IMR-90 (cell line): ENCODE measurements around the gene CYTH1. TPM values are rescaled to one million over a fixed set of nuclear protein-coding genes. Genes with fewer than 3 reads are reported as not detected.

ENCODE experiments used
- ATAC-seq: fragments of 200-7000 bp; cut with Tn5 transposase; 2 replicates; pipeline ENCODE4 v1.9.1; 2020; ENCODE audit warnings: low read depth, mild to moderate bottlenecking, moderate library complexity
- BruUV-seq: library from RNA; stranded (reverse); fragments of 400-500 nt; replicated peaks from 2 replicates; lab custom pipeline; 2021; lab: Mats Ljungman, UMichigan
- CTCF ChIA-PET: fragments of 300-600 bp; formaldehyde crosslinking; extraction: SDS; loops from one replicate; lab custom pipeline; 2021; ENCODE audit warnings: antibody characterized with exemption; lab: Yijun Ruan, JAX
- POLR2A ChIA-PET: fragments of 300-600 bp; sonication (Branson Sonifier 250); formaldehyde crosslinking; loops from one replicate; lab custom pipeline; 2022; ENCODE audit warnings: antibody characterized with exemption; ENCODE audit not compliant: unreplicated experiment; lab: Charles Lee
- DNase-seq: peaks from one replicate; pipeline ENCODE4 v3.0.0; 2013
- H2AFZ ChIP-seq: replicated peaks from 2 replicates; pipeline ENCODE3; 2013; ENCODE audit warnings: low read length, mild to moderate bottlenecking; ENCODE audit not compliant: poor library complexity
- H2AK5ac ChIP-seq: 2 replicates; pipeline ENCODE4 v1.6.1; 2013; ENCODE audit warnings: low read depth, low read length, inconsistent platforms
- H2AK9ac ChIP-seq: replicated peaks from 2 replicates; pipeline ENCODE3; 2013; ENCODE audit warnings: mild to moderate bottlenecking, low read depth, low read length, moderate library complexity; ENCODE audit not compliant: poor library complexity
- H2BK120ac ChIP-seq: 2 replicates; pipeline ENCODE4 v1.6.1; 2013; ENCODE audit warnings: low read depth, low read length, inconsistent platforms
- H2BK15ac ChIP-seq: 3 replicates; pipeline ENCODE4 v1.6.1; 2013; ENCODE audit warnings: low read depth, low read length, inconsistent platforms
- H2BK20ac ChIP-seq: 2 replicates; pipeline ENCODE4 v1.6.1; 2013; ENCODE audit warnings: low read depth, mild to moderate bottlenecking, inconsistent platforms, low read length, moderate library complexity
- H2BK5ac ChIP-seq: 2 replicates; pipeline ENCODE4 v1.6.1; 2013; ENCODE audit warnings: mild to moderate bottlenecking, low read depth, low read length, inconsistent platforms; ENCODE audit not compliant: poor library complexity, severe bottlenecking
- H3K14ac ChIP-seq: replicated peaks from 2 replicates; pipeline ENCODE4 v1.6.1; 2013; ENCODE audit warnings: low read depth, low read length, inconsistent platforms
- H3K18ac ChIP-seq: 2 replicates; pipeline ENCODE4 v1.6.1; 2013; ENCODE audit warnings: low read depth, low read length, control low read depth
- H3K23ac ChIP-seq: 2 replicates; pipeline ENCODE4 v1.6.1; 2013; ENCODE audit warnings: low read depth, low read length, inconsistent platforms
- H3K27ac ChIP-seq: 2 replicates; pipeline ENCODE4 v1.5.1; 2013; ENCODE audit warnings: mild to moderate bottlenecking, control low read depth, low read length; ENCODE audit not compliant: insufficient read depth
- H3K27me3 ChIP-seq: 2 replicates; pipeline ENCODE4 v1.6.1; 2013; ENCODE audit warnings: low read length; ENCODE audit not compliant: control insufficient read depth, insufficient read depth
- H3K36me3 ChIP-seq: 2 replicates; pipeline ENCODE4 v1.6.1; 2013; ENCODE audit warnings: low read length, mixed read lengths; ENCODE audit not compliant: control insufficient read depth, insufficient read depth
- H3K4ac ChIP-seq: 2 replicates; pipeline ENCODE4 v1.6.1; 2013; ENCODE audit warnings: low read depth, low read length, inconsistent platforms
- H3K4me1 ChIP-seq: 2 replicates; pipeline ENCODE4 v1.6.1; 2013; ENCODE audit warnings: low read length, mixed read lengths; ENCODE audit not compliant: control insufficient read depth, insufficient read depth
- H3K4me2 ChIP-seq: 2 replicates; pipeline ENCODE4 v1.6.1; 2013; ENCODE audit warnings: low read depth, mild to moderate bottlenecking, control low read depth, low read length, moderate library complexity
- H3K4me3 ChIP-seq: 2 replicates; pipeline ENCODE4 v1.5.1; 2013; ENCODE audit warnings: low read depth, mild to moderate bottlenecking, control low read depth, low read length, moderate library complexity; ENCODE audit not compliant: insufficient read depth
- H3K56ac ChIP-seq: 2 replicates; pipeline ENCODE4 v1.6.1; 2013; ENCODE audit warnings: low read length, inconsistent platforms; ENCODE audit not compliant: insufficient read depth; ENCODE audit errors: extremely low read depth
- H3K79me1 ChIP-seq, 2 experiments: 2 replicates each; pipeline ENCODE4 v1.6.1; 2013; ENCODE audit warnings: low read length in 2 of 2, inconsistent platforms in 1 of 2, low read depth in 1 of 2
- H3K9ac ChIP-seq: 2 replicates; pipeline ENCODE4 v1.6.1; 2013; ENCODE audit warnings: low read depth, low read length, control low read depth
- H3K9me1 ChIP-seq: 2 replicates; pipeline ENCODE4 v1.6.1; 2013; ENCODE audit warnings: low read length, inconsistent platforms; ENCODE audit not compliant: insufficient read depth
- H3K9me3 ChIP-seq: 2 replicates; pipeline ENCODE4 v1.6.1; 2013; ENCODE audit warnings: low read length; ENCODE audit not compliant: control insufficient read depth, insufficient read depth
- H4K20me1 ChIP-seq: 2 replicates; pipeline ENCODE4 v1.6.1; 2013; ENCODE audit warnings: low read length, inconsistent platforms; ENCODE audit not compliant: insufficient read depth
- H4K5ac ChIP-seq: 2 replicates; pipeline ENCODE4 v1.6.1; 2013; ENCODE audit warnings: mild to moderate bottlenecking, low read depth, low read length, control low read depth
- H4K8ac ChIP-seq, 2 experiments: 2 replicates each; pipeline ENCODE4 v1.6.1; 2013; ENCODE audit warnings: low read depth in 2 of 2, low read length in 2 of 2, control low read depth in 1 of 2, inconsistent platforms in 1 of 2
- H4K91ac ChIP-seq: 2 replicates; pipeline ENCODE4 v1.6.1; 2013; ENCODE audit warnings: low read depth, low read length, inconsistent platforms; ENCODE audit not compliant: insufficient read depth
- BHLHE40 ChIP-seq: fragments of 150-350 bp; IDR thresholded peaks from 2 replicates; pipeline ENCODE4 v1.6.1; 2016; ENCODE audit warnings: mild to moderate bottlenecking, low read depth, low read length
- FOS ChIP-seq: fragments of 150-350 bp; IDR thresholded peaks from 2 replicates; pipeline ENCODE4 v1.6.1; 2016; ENCODE audit warnings: low read depth, low read length
- MAFK ChIP-seq: IDR thresholded peaks from 2 replicates; pipeline ENCODE4 v1.6.1; 2012; ENCODE audit warnings: low read depth, low read length, improper control_type of control experiment
- NFE2L2 ChIP-seq: fragments of 150-350 bp; IDR thresholded peaks from 2 replicates; pipeline ENCODE4 v1.6.1; 2016; ENCODE audit warnings: low read depth, mild to moderate bottlenecking, low read length
- POLR2A ChIP-seq: IDR thresholded peaks from 2 replicates; pipeline ENCODE4 v1.6.1; 2012; ENCODE audit warnings: mild to moderate bottlenecking, low read depth, low read length
- RAD21 ChIP-seq: IDR thresholded peaks from 2 replicates; pipeline ENCODE4 v1.6.1; 2012; ENCODE audit warnings: low read length, improper control_type of control experiment
- RFX5 ChIP-seq: IDR thresholded peaks from 2 replicates; pipeline ENCODE4 v1.8.0; 2012; ENCODE audit warnings: low read depth, mild to moderate bottlenecking, low read length, moderate library complexity
- SMC3 ChIP-seq: fragments of 150-350 bp; IDR thresholded peaks from 2 replicates; pipeline ENCODE4 v1.6.1; 2016; ENCODE audit warnings: low read depth, mild to moderate bottlenecking, antibody characterized with exemption, low read length, moderate library complexity
- WGBS, 2 experiments: methylation state at CpG; one replicate each; pipeline versions ENCODE4 v1.1.5 to v1.1.7; 2013; ENCODE audit warnings: missing lambda C conversion rate in 2 of 2; ENCODE audit not compliant: insufficient read length in 1 of 2; ENCODE audit errors: extremely low coverage in 2 of 2; 5-methylcytosine and 5-hydroxymethylcytosine counted together
- dilution Hi-C: fragments of 300-500 bp; cut with HindIII; formaldehyde crosslinking; loops from one replicate; pipeline ENCODE4 v1.14.3; 2018; ENCODE audit warnings: low sequenced_read_pairs; ENCODE audit not compliant: unreplicated experiment
- in situ Hi-C: fragments of 300-500 bp; cut with MboI; formaldehyde crosslinking; loops from 3 replicates; pipeline ENCODE4 v1.14.3; 2019; ENCODE audit warnings: low sequenced_read_pairs, inconsistent platforms, mixed read lengths
- intact Hi-C: fragments of 100-400 bp; cut with micrococcal nuclease; formaldehyde crosslinking; loops from 2 replicates; pipeline ENCODE4 v1.10.0; 2022
- polyA plus RNA-seq, 3 experiments: library from polyadenylated mRNA; depleted of rRNA; stranded (reverse); fragments of >200 nt; gene quantifications; 2 replicates each; pipeline ENCODE4 v1.2.3, GENCODE V29; 2012; ENCODE audit warnings: low replicate concordance in 1 of 3
- total RNA-seq: library from RNA; depleted of rRNA; stranded (reverse); fragments of >200 nt; gene quantifications from 2 replicates; pipeline ENCODE4 v1.2.3, GENCODE V29; 2012
- TF ChIP-seq, protein P1 (sequence below): conservative IDR thresholded peaks from 2 replicates; pipeline ENCODE4 v1.5.1; 2012; ENCODE audit warnings: mild to moderate bottlenecking, low read depth, low read length, improper control_type of control experiment
- TF ChIP-seq, protein P2 (sequence below): fragments of 150-350 bp; IDR thresholded peaks from 2 replicates; pipeline ENCODE4 v1.6.1; 2017; ENCODE audit warnings: mild to moderate bottlenecking, antibody characterized with exemption, low read length, low read depth
- TF ChIP-seq, protein P3 (sequence below): fragments of 150-350 bp; IDR thresholded peaks from 2 replicates; pipeline ENCODE4 v1.6.1; 2016; ENCODE audit warnings: low read depth, mild to moderate bottlenecking, low read length, moderate library complexity, borderline replicate concordance

Gene CYTH1
- total and polyA plus RNA-seq, 2 of the 4 experiments (the other 2 are of a cell fraction), result 7.9 to 12.4 TPM

DNA sequence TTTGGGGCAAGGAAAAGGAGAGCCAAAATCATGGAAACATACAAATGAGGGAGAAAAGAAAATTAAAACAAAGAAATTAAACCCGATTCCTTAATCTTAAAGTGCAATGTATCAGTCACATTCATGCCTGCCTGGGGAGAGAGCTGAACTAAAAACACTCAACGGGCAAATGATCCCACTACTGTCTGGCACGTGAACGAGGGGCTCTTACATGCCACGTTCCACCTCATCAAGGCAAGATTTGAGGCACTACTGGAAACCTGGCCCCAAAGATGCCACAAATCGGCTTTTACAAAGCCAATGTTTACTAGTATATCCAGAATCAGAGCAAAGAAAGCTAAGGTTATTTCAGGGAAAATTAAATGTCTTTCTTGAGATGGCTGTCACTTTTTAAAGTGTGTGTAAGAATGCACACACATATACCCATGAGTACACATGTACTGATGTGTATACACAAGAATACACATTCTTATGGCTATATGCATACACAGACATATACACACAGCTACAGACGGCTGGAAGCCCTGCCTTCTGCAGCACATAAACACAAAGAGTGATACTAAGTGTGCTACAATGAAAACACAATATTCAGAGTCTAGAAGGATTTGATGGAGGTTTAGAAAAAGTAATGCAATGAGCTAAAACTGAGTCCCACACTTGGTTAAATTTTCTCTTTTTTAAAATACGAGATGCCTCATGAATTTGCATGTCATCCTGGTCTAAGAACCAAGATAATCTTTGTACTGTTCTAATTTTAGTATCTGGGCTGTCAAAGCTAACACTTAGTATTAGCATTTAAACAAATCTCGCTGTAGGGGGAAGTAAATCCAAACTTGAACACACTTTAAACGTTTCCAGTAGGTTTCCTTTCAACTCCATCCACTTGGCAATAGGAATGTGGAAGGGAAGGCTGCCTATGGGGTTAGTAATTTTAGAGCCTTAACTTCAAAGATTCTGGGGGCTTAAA, 85.8 kb downstream of the CYTH1 start:
- H3K4me1 ChIP-seq, result no peaks in the 10 kb centered on the region
- H2AFZ ChIP-seq, result no peak overlapping the region
- H3K79me1 ChIP-seq, result no peaks in the 10 kb centered on the region
- H2AK9ac ChIP-seq, result no peak overlapping the region
- H3K36me3 ChIP-seq, result peaks cover 22% of the 10 kb centered on the region
- H3K14ac ChIP-seq, result no peak overlapping the region
- no peaks in the 10 kb centered on the region for H3K27me3 ChIP-seq
- no peak overlapping the region for H2BK15ac ChIP-seq
- H3K9me1 ChIP-seq, result peaks cover 2% of the 10 kb centered on the region
- H3K18ac ChIP-seq, result no peak overlapping the region
- H3K9me3 ChIP-seq, result no peaks in the 10 kb centered on the region
- H3K4me2 ChIP-seq, result no peak overlapping the region
- DNase-seq (no peak), ATAC-seq (no peak)
- H3K9ac ChIP-seq, result no peak overlapping the region
- no TSS peak for BruUV-seq
- no peak overlapping the region for H4K8ac ChIP-seq
- H4K91ac ChIP-seq, result no peak overlapping the region
- H2BK20ac ChIP-seq, result no peak overlapping the region
- no peak overlapping the region for H3K56ac ChIP-seq
- POLR2A ChIA-PET, result no interaction called here
- dilution Hi-C loops (no loop called here), intact Hi-C loops (no loop called here), in situ Hi-C loops (no loop called here)
- H2BK120ac ChIP-seq, result no peak overlapping the region
- H4K20me1 ChIP-seq, result no peaks in the 10 kb centered on the region
- WGBS, 2 experiments, result 100% methylated on average over 1 of the region's 10 CpGs; no CpG with 5 or more reads in 1 of the 2 experiments
- H3K4me3 ChIP-seq, result no peak overlapping the region
- CTCF ChIA-PET, result interaction anchor here (2.5 kb wide), 1 partner anchor 11 kb away, joined by 9 read pairs; no protein-coding TSS in a partner anchor
- H3K23ac ChIP-seq, result no peak overlapping the region
- no peak overlapping the region for H2AK5ac ChIP-seq
- no peak overlapping the region for H4K5ac ChIP-seq
- no peak overlapping the region for H3K27ac ChIP-seq
- H3K4ac ChIP-seq, result no peak overlapping the region
- no peak for TF ChIP-seq FOS
- TF ChIP-seq, protein P1, sequence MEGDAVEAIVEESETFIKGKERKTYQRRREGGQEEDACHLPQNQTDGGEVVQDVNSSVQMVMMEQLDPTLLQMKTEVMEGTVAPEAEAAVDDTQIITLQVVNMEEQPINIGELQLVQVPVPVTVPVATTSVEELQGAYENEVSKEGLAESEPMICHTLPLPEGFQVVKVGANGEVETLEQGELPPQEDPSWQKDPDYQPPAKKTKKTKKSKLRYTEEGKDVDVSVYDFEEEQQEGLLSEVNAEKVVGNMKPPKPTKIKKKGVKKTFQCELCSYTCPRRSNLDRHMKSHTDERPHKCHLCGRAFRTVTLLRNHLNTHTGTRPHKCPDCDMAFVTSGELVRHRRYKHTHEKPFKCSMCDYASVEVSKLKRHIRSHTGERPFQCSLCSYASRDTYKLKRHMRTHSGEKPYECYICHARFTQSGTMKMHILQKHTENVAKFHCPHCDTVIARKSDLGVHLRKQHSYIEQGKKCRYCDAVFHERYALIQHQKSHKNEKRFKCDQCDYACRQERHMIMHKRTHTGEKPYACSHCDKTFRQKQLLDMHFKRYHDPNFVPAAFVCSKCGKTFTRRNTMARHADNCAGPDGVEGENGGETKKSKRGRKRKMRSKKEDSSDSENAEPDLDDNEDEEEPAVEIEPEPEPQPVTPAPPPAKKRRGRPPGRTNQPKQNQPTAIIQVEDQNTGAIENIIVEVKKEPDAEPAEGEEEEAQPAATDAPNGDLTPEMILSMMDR, result no peak
- TF ChIP-seq NFE2L2, result no peak
- TF ChIP-seq SMC3, result no peak
- TF ChIP-seq RAD21, result no peak
- no peak for TF ChIP-seq BHLHE40
- no peak for TF ChIP-seq RFX5
- TF ChIP-seq MAFK, result no peak
- TF ChIP-seq, protein P2, sequence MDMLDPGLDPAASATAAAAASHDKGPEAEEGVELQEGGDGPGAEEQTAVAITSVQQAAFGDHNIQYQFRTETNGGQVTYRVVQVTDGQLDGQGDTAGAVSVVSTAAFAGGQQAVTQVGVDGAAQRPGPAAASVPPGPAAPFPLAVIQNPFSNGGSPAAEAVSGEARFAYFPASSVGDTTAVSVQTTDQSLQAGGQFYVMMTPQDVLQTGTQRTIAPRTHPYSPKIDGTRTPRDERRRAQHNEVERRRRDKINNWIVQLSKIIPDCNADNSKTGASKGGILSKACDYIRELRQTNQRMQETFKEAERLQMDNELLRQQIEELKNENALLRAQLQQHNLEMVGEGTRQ, result no peak
- TF ChIP-seq, protein P3, sequence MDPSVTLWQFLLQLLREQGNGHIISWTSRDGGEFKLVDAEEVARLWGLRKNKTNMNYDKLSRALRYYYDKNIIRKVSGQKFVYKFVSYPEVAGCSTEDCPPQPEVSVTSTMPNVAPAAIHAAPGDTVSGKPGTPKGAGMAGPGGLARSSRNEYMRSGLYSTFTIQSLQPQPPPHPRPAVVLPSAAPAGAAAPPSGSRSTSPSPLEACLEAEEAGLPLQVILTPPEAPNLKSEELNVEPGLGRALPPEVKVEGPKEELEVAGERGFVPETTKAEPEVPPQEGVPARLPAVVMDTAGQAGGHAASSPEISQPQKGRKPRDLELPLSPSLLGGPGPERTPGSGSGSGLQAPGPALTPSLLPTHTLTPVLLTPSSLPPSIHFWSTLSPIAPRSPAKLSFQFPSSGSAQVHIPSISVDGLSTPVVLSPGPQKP, result no peak
- no peak for TF ChIP-seq POLR2A
- no peak overlapping the region for H2BK5ac ChIP-seq
